Iris pigment epithelial cell (primary cell): ENCODE data around the gene PRR36.

Experiments
- DNase-seq: peaks from one replicate; pipeline ENCODE4 v3.0.0-alpha.2; 2011; ENCODE audit warnings: low read depth

Gene PRR36

GRCh38 chr19:7912697-7913564 is 38.7 kb upstream of the PRR36 start:
- DNase-seq: no peak

- DNase-seq: no peak
These were observed 38.0 kb upstream of the PRR36 start for GRCh38 chr19:7912144-7912696.

GRCh38 chr19:7911508-7912143 is 37.4 kb upstream of the PRR36 start:
- no peak for DNase-seq

GRCh38 chr19:7910321-7911161 is 36.4 kb upstream of the PRR36 start:
- DNase-seq: no peak

GRCh38 chr19:7909471-7910067 is 35.4 kb upstream of the PRR36 start:
- no peak for DNase-seq

GRCh38 chr19:7908742-7909461 is 34.7 kb upstream of the PRR36 start:
- DNase-seq: no peak

GRCh38 chr19:7908078-7908699 is 34.0 kb upstream of the PRR36 start:
- DNase-seq: no peak

GRCh38 chr19:7907544-7907943 is 33.4 kb upstream of the PRR36 start:
- no peak for DNase-seq

GRCh38 chr19:7907122-7907521 is 32.9 kb upstream of the PRR36 start:
- DNase-seq: no peak

GRCh38 chr19:7905859-7906258 is 31.7 kb upstream of the PRR36 start:
- no peak for DNase-seq

- DNase-seq: no peak
These were observed 31.1 kb upstream of the PRR36 start for GRCh38 chr19:7905268-7905667.

GRCh38 chr19:7904074-7905020 is 30.2 kb upstream of the PRR36 start:
- DNase-seq: no peak

GRCh38 chr19:7903244-7904073 is 29.3 kb upstream of the PRR36 start, which contains the start of gene MAP2K7:
MAP2K7 (plus strand) TSS chr19:7903877; CDS start chr19:7903945, 68 bp downstream.
- DNase-seq: peak; percentile 97

- no peak for DNase-seq
These were observed 28.6 kb upstream of the PRR36 start for GRCh38 chr19:7902796-7903243.

GRCh38 chr19:7901337-7901736 is 27.1 kb upstream of the PRR36 start:
- DNase-seq: no peak

- DNase-seq: no peak
These were observed 26.7 kb upstream of the PRR36 start for GRCh38 chr19:7900931-7901330.

- DNase-seq: no peak
These were observed 26.2 kb upstream of the PRR36 start for GRCh38 chr19:7900401-7900870.

GRCh38 chr19:7899751-7900378 is 25.7 kb upstream of the PRR36 start:
- DNase-seq: no peak
